HepG2 (cell line): ENCODE data around the gene MADD. TPM values are rescaled to one million over a fixed set of nuclear protein-coding genes. Genes with fewer than 3 reads are reported as not detected.

Experiments
- ADNP ChIP-seq: sonication (generic); formaldehyde crosslinking; IDR thresholded peaks from 2 replicates; pipeline ENCODE4 v1.4.0; 2020; ENCODE audit warnings: missing genetic modification reagents
- AKAP8 ChIP-seq: sonication (generic); formaldehyde crosslinking; IDR thresholded peaks from 2 replicates; pipeline ENCODE4 v1.5.1; 2020; ENCODE audit warnings: mild to moderate bottlenecking, missing genetic modification reagents
- ARNTL ChIP-seq: sonication (generic); formaldehyde crosslinking; IDR thresholded peaks from 2 replicates; pipeline ENCODE4 v1.4.0; 2020; ENCODE audit warnings: mild to moderate bottlenecking, missing genetic modification reagents
- CBX5 ChIP-seq: sonication (generic); formaldehyde crosslinking; IDR thresholded peaks from 2 replicates; pipeline ENCODE4 v1.4.0; 2020; ENCODE audit warnings: missing genetic modification reagents, borderline replicate concordance
- CSRNP1 ChIP-seq: sonication (generic); formaldehyde crosslinking; IDR thresholded peaks from 2 replicates; pipeline ENCODE4 v1.8.1; 2023; ENCODE audit warnings: mild to moderate bottlenecking, missing genetic modification reagents
- FOXJ3 ChIP-seq: sonication (generic); formaldehyde crosslinking; IDR thresholded peaks from 2 replicates; pipeline ENCODE4 v1.4.0; 2020; ENCODE audit warnings: missing genetic modification reagents, mild to moderate bottlenecking, borderline replicate concordance
- GLI4 ChIP-seq: sonication (generic); formaldehyde crosslinking; IDR thresholded peaks from 2 replicates; pipeline ENCODE4 v1.5.1; 2020; ENCODE audit warnings: missing genetic modification reagents, mild to moderate bottlenecking, moderate library complexity, borderline replicate concordance
- HDAC2 ChIP-seq: sonication (generic); formaldehyde crosslinking; IDR thresholded peaks from 2 replicates; pipeline ENCODE4 v1.4.0; 2020; ENCODE audit warnings: missing genetic modification reagents
- HIVEP1 ChIP-seq: sonication (generic); formaldehyde crosslinking; IDR thresholded peaks from 2 replicates; pipeline ENCODE4 v1.4.0; 2020; ENCODE audit warnings: mild to moderate bottlenecking, missing genetic modification reagents
- HNRNPH1 ChIP-seq: fragments of 200-400 bp; formaldehyde crosslinking; optimal IDR thresholded peaks from 2 replicates; pipeline ENCODE3; 2017; ENCODE audit warnings: mild to moderate bottlenecking, low read depth, low read length
- IRX3 ChIP-seq: sonication (generic); formaldehyde crosslinking; IDR thresholded peaks from 2 replicates; pipeline ENCODE4 v1.8.1; 2023; ENCODE audit warnings: mild to moderate bottlenecking, low read depth, missing genetic modification reagents, borderline replicate concordance
- JARID2 ChIP-seq: sonication (generic); formaldehyde crosslinking; IDR thresholded peaks from 2 replicates; pipeline ENCODE4 v1.8.1; 2023; ENCODE audit warnings: missing genetic modification reagents, inconsistent platforms; ENCODE audit not compliant: insufficient replicate concordance
- KDM5A ChIP-seq: fragments of 200-600 bp; sonication (generic); IDR thresholded peaks from 2 replicates; pipeline ENCODE4 v1.7.0; 2018; ENCODE audit warnings: antibody characterized with exemption, mild to moderate bottlenecking, low read length, borderline replicate concordance
- MAFK ChIP-seq, 2 experiments: IDR thresholded peaks in 1 of 2; conservative IDR thresholded peaks in 1 of 2; 2 replicates each; pipeline ENCODE4 v1.6.1; 2011; ENCODE audit warnings: improper control_type of control experiment in 2 of 2, low read length in 2 of 2
- NBN ChIP-seq: fragments of 450-650 bp; conservative IDR thresholded peaks from 2 replicates; pipeline ENCODE4 v1.6.1; 2017
- NFE2L2 ChIP-seq: fragments of 150-350 bp; IDR thresholded peaks from 2 replicates; pipeline ENCODE4 v1.6.1; 2014; ENCODE audit warnings: low read length
- PBX2 ChIP-seq: IDR thresholded peaks from 2 replicates; pipeline ENCODE4 v1.6.1; 2016; ENCODE audit warnings: control low read depth
- SIX1 ChIP-seq: sonication (generic); formaldehyde crosslinking; IDR thresholded peaks from 2 replicates; pipeline ENCODE4 v1.4.0; 2020; ENCODE audit warnings: missing genetic modification reagents, borderline replicate concordance
- SNAI1 ChIP-seq: sonication (generic); formaldehyde crosslinking; IDR thresholded peaks from 2 replicates; pipeline ENCODE4 v1.5.0; 2020; ENCODE audit warnings: mild to moderate bottlenecking, missing genetic modification reagents, borderline replicate concordance
- SP140L ChIP-seq: sonication (generic); formaldehyde crosslinking; IDR thresholded peaks from 2 replicates; pipeline ENCODE4 v1.4.0; 2020; ENCODE audit warnings: missing genetic modification reagents, borderline replicate concordance
- TAF1 ChIP-seq: sonication (generic); formaldehyde crosslinking; IDR thresholded peaks from 2 replicates; pipeline ENCODE4 v1.4.0; 2020; ENCODE audit warnings: missing genetic modification reagents
- TEAD2 ChIP-seq: sonication (generic); formaldehyde crosslinking; IDR thresholded peaks from 2 replicates; pipeline ENCODE4 v1.9.0; 2021; ENCODE audit warnings: missing genetic modification reagents
- ZBTB42 ChIP-seq: sonication (generic); formaldehyde crosslinking; IDR thresholded peaks from 2 replicates; pipeline ENCODE4 v1.5.0; 2020; ENCODE audit warnings: mild to moderate bottlenecking, missing genetic modification reagents
- ZNF367 ChIP-seq: sonication (generic); formaldehyde crosslinking; IDR thresholded peaks from 2 replicates; pipeline ENCODE4 v1.4.0; 2020; ENCODE audit warnings: missing genetic modification reagents, borderline replicate concordance
- ZNF383 ChIP-seq: sonication (generic); formaldehyde crosslinking; IDR thresholded peaks from 2 replicates; pipeline ENCODE4 v1.4.0; 2020; ENCODE audit warnings: missing genetic modification reagents, mild to moderate bottlenecking, borderline replicate concordance
- ZNF430 ChIP-seq: sonication (generic); formaldehyde crosslinking; IDR thresholded peaks from 2 replicates; pipeline ENCODE4 v1.9.0; 2021; ENCODE audit warnings: mild to moderate bottlenecking, missing genetic modification reagents
- ZNF556 ChIP-seq: sonication (generic); formaldehyde crosslinking; IDR thresholded peaks from 2 replicates; pipeline ENCODE4 v1.4.0; 2020; ENCODE audit warnings: mild to moderate bottlenecking, missing genetic modification reagents, borderline replicate concordance
- ZNF644 ChIP-seq: IDR thresholded peaks from 2 replicates; pipeline ENCODE4 v1.6.1; 2016; ENCODE audit warnings: low read depth
- ZNF747 ChIP-seq: sonication (generic); formaldehyde crosslinking; IDR thresholded peaks from 2 replicates; pipeline ENCODE4 v1.8.1; 2023; ENCODE audit warnings: missing genetic modification reagents, mild to moderate bottlenecking, borderline replicate concordance
- ZNF878 ChIP-seq: sonication (generic); formaldehyde crosslinking; IDR thresholded peaks from 2 replicates; pipeline ENCODE4 v1.8.1; 2023; ENCODE audit warnings: mild to moderate bottlenecking, missing genetic modification reagents, moderate library complexity
- ZNF879 ChIP-seq: sonication (generic); formaldehyde crosslinking; IDR thresholded peaks from 2 replicates; pipeline ENCODE4 v1.8.1; 2023; ENCODE audit warnings: missing genetic modification reagents
- ZNF891 ChIP-seq: sonication (generic); formaldehyde crosslinking; IDR thresholded peaks from 2 replicates; pipeline ENCODE4 v1.5.0; 2020; ENCODE audit warnings: mild to moderate bottlenecking, missing genetic modification reagents
- ZSCAN20 ChIP-seq: sonication (generic); formaldehyde crosslinking; IDR thresholded peaks from 2 replicates; pipeline ENCODE4 v1.4.0; 2020; ENCODE audit warnings: missing genetic modification reagents, mild to moderate bottlenecking, borderline replicate concordance
- polyA plus RNA-seq, 8 experiments: library from polyadenylated mRNA; depleted of rRNA in 3 of 8; stranded (reverse) in 7 of 8; unstranded in 1 of 8; fragments of >200 nt; fragmentation: Illumina TruSeq in 4 of 8; extraction: Trizol in 4 of 8; gene quantifications; 2 replicates each; pipeline versions ENCODE4 v1.2.1 to v1.2.3, GENCODE V29; 2011 to 2016; ENCODE audit warnings: low read depth in 4 of 8, missing spikeins in 1 of 8, mixed read lengths in 1 of 8; ENCODE audit not compliant: insufficient read depth in 1 of 8
- total RNA-seq, 5 experiments: library from RNA; depleted of rRNA; stranded (reverse); fragments of >200 nt; fragmentation: Illumina TruSeq; extraction: Trizol; gene quantifications; 2 replicates each; pipeline ENCODE4 v1.2.3, GENCODE V29; 2016; ENCODE audit warnings: low read depth in 1 of 5

MADD gene
- total and polyA plus RNA-seq, 2 of the 13 experiments (the other 11 are each of a cell fraction or from before 2014, with no cell fraction given), result 18.0 to 29.2 TPM

GRCh38 chr11:47253660-47254059, 16.3 kb upstream of the MADD start (continued):
- TF ChIP-seq ZNF644 (CRISPR knock-in tag) (0 out of 2 replicates have a peak, but pooled peaks have one; percentile 46), SIX1 (no peak), PBX2 (CRISPR knock-in tag) (no peak), ZNF556 (CRISPR knock-in tag) (no peak), HDAC2 (CRISPR knock-in tag) (no peak; the same call in 1 of the 2 replicates), ZBTB42 (CRISPR knock-in tag) (no peak), IRX3 (CRISPR knock-in tag) (no peak), ZSCAN20 (CRISPR knock-in tag) (no peak), GLI4 (CRISPR knock-in tag) (no peak), HIVEP1 (CRISPR knock-in tag) (no peak), KDM5A (no peak), HNRNPH1 (no peak), ZNF383 (CRISPR knock-in tag) (no peak), ZNF430 (no peak), FOXJ3 (CRISPR knock-in tag) (no peak), AKAP8 (no peak), NFE2L2 (no peak), CBX5 (CRISPR knock-in tag) (no peak), TEAD2 (CRISPR knock-in tag) (no peak), ZNF879 (CRISPR knock-in tag) (no peak), ADNP (no peak), MAFK (conservative IDR thresholded peaks at IDR 0.05 in 1 of 2, IDR thresholded peaks at IDR 0.05 in 1 of 2; ENCODE audit: low read length in 2 of 2) (no peak), SP140L (CRISPR knock-in tag) (no peak), ZNF891 (CRISPR knock-in tag) (no peak), JARID2 (CRISPR knock-in tag) (no peak), NBN (no peak), ZNF367 (no peak), ZNF878 (no peak), CSRNP1 (CRISPR knock-in tag) (0 out of 2 replicates have a peak, but pooled peaks have one; percentile 13), ZNF747 (CRISPR knock-in tag) (no peak), SNAI1 (CRISPR knock-in tag) (no peak), ARNTL (CRISPR knock-in tag) (no peak), TAF1 (CRISPR knock-in tag) (no peak)
